Measurements from ENCODE around the gene POLE4.

The POLE4 gene

DNA sequence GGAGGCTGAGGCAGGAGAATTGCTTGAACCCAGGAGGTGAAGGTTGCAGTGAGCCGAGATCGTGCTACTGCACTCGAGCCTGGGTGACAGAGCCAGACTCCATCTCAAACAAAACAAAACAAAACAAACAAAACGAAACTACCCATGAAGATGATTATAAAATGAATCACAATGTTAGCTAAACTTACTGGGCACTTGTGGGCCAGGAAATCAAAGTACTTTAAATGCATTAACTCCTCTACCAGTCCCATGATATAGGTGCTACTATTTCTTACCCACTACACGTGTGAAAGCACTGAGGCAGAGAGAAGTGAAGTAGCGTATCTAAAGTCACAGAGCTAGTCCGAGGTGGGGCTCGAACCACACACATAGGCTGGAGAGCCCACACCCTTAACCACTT lies 53.6 kb downstream of the POLE4 start:
- H3K4me1 ChIP-seq (ENCODE audit: insufficient read depth, poor library complexity, severe bottlenecking) = no peaks in the 10 kb centered on the region
- no peak overlapping the region for H3K4me3 ChIP-seq (ENCODE audit: severe bottlenecking)
- TF ChIP-seq, protein P1, sequence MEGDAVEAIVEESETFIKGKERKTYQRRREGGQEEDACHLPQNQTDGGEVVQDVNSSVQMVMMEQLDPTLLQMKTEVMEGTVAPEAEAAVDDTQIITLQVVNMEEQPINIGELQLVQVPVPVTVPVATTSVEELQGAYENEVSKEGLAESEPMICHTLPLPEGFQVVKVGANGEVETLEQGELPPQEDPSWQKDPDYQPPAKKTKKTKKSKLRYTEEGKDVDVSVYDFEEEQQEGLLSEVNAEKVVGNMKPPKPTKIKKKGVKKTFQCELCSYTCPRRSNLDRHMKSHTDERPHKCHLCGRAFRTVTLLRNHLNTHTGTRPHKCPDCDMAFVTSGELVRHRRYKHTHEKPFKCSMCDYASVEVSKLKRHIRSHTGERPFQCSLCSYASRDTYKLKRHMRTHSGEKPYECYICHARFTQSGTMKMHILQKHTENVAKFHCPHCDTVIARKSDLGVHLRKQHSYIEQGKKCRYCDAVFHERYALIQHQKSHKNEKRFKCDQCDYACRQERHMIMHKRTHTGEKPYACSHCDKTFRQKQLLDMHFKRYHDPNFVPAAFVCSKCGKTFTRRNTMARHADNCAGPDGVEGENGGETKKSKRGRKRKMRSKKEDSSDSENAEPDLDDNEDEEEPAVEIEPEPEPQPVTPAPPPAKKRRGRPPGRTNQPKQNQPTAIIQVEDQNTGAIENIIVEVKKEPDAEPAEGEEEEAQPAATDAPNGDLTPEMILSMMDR (IDR thresholded peaks at IDR 0.05; ENCODE audit: poor library complexity, severe bottlenecking) = no peak
- no peaks in the 10 kb centered on the region for H3K36me3 ChIP-seq (ENCODE audit: low read depth)
- H3K9me3 ChIP-seq (ENCODE audit: severe bottlenecking) = no peaks in the 10 kb centered on the region
- no peak for DNase-seq (ENCODE audit: low spot score)
- no peaks in the 10 kb centered on the region for H3K27me3 ChIP-seq (ENCODE audit: insufficient read depth, poor library complexity, severe bottlenecking)
- no peak for ATAC-seq (ENCODE audit: low read depth)
- no peak overlapping the region for H3K27ac ChIP-seq (ENCODE audit: poor library complexity, severe bottlenecking)

DNA sequence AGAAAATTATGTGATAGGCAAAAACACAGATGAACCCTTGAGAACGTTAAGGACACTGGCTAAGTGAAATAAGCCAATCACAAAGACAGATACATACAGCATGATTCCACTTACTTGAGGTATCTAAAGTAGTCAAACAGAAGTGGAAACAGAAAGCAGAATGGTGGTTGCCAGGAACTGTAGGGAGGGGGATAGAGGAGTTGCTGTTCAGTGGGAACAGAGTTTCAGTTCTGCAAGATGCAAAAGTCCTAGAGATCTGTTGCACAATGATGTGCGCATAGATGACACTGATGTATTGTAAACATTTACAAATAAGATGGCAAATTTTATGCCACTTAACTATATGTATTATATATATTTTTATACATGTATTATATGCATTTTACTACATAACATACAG lies 59.7 kb downstream of the POLE4 start:
- DNase-seq (ENCODE audit: low spot score) (no peak), ATAC-seq (ENCODE audit: low read depth) (no peak)
- Histone ChIP-seq H3K27ac (ENCODE audit: poor library complexity, severe bottlenecking) (no peak overlapping the region), H3K4me1 (ENCODE audit: insufficient read depth, poor library complexity, severe bottlenecking) (no peaks in the 10 kb centered on the region), H3K36me3 (ENCODE audit: low read depth) (no peaks in the 10 kb centered on the region), H3K27me3 (ENCODE audit: insufficient read depth, poor library complexity, severe bottlenecking) (no peaks in the 10 kb centered on the region), H3K9me3 (ENCODE audit: severe bottlenecking) (no peaks in the 10 kb centered on the region), H3K4me3 (ENCODE audit: severe bottlenecking) (no peak overlapping the region)
- TF ChIP-seq, protein P1 (IDR thresholded peaks at IDR 0.05; ENCODE audit: poor library complexity, severe bottlenecking) = no peak

Data from RWPE2 (cell line).